Large intestine (tissue), 3 donors: ENCODE measurements around the gene DIP2B. TPM values are rescaled to one million over a fixed set of nuclear protein-coding genes. Genes with fewer than 3 reads are reported as not detected.

ENCODE experiments used
- DNase-seq, 2 donors: peaks; one replicate each; pipeline versions ENCODE4 v3.0.0 to v3.0.0-alpha.2; 2013
- H3K27ac ChIP-seq: one replicate; pipeline ENCODE4 v1.5.1; 2013; ENCODE audit warnings: low read length
- H3K27me3 ChIP-seq: 2 replicates; pipeline ENCODE4 v1.6.1; 2013; ENCODE audit warnings: low read length; ENCODE audit not compliant: control insufficient read depth, insufficient read depth
- H3K36me3 ChIP-seq: 2 replicates; pipeline ENCODE4 v1.6.1; 2013; ENCODE audit warnings: low read length; ENCODE audit not compliant: control insufficient read depth, insufficient read depth
- H3K4me1 ChIP-seq: one replicate; pipeline ENCODE4 v1.6.1; 2013; ENCODE audit warnings: low read length; ENCODE audit not compliant: control insufficient read depth, insufficient read depth
- H3K4me3 ChIP-seq: one replicate; pipeline ENCODE4 v1.5.1; 2013; ENCODE audit warnings: low read length
- H3K9me3 ChIP-seq: one replicate; pipeline ENCODE4 v1.6.1; 2013; ENCODE audit warnings: mild to moderate bottlenecking, low read depth, low read length, moderate library complexity; ENCODE audit not compliant: control insufficient read depth
- WGBS: methylation state at CpG from one replicate; pipeline ENCODE4 v1.1.5; 2013; ENCODE audit warnings: low lambda C conversion rate; ENCODE audit not compliant: insufficient coverage; 5-methylcytosine and 5-hydroxymethylcytosine counted together
- polyA plus RNA-seq: library from polyadenylated mRNA; unstranded; fragments of 120-200 nt; gene quantifications from one replicate; pipeline ENCODE4 v1.2.1, GENCODE V29; 2013

DIP2B gene
- polyA plus RNA-seq, 1 donor: 18.2 TPM

DNA sequence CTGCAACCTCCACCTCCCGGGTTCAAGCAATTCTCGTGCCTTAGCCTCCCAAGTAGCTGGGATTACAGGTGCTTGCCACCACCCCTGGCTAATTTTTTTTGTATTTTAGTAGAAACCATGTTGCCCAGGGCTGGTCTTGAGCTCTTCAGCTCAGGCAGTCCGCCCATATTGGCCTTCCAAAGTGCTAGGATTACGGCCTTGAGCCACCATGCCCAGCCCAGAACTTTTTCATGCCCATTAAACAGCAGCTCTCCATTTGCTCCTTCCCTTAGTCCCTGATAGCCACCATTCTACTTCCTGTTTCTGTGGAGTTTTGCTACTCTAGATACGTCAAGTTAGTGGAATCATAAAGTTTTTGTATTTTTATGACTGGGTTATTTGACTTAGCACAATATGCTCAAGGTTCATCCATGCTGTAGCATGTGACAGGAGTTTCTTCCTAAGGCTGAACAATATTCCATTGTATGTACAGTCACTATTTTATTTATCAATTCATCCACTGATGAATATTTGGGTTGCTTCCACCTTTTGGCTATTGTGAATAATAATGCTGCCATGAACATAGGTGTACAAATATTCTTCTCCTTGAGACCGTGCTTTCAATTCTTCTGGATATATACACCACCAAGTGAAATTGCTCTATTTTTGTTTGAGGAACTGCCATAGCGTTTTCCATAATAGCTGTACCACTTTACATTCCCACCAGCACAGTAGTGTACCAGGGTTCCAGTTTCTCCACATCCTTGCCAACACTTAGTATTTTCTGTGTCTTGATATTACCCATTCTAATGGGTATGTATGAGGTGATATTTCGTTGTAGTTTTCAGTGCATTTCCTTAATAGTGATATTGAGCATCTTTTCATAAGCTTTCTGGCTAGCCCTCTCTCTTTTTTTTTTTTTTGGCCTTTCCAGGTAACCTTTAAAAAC is 274.1 kb downstream of the DIP2B start:
- H3K36me3 ChIP-seq: peaks cover 18% of the 10 kb centered on the region
- no peaks in the 10 kb centered on the region for H3K9me3 ChIP-seq
- H3K27ac ChIP-seq: peak overlapping the region; percentile 95
- no peaks in the 10 kb centered on the region for H3K27me3 ChIP-seq
- H3K4me1 ChIP-seq: peaks cover 11% of the 10 kb centered on the region
- WGBS: 0% methylated on average over 1 of the region's 8 CpGs
- DNase-seq: peak; percentile 61 to 89
- no peak overlapping the region for H3K4me3 ChIP-seq

DNA sequence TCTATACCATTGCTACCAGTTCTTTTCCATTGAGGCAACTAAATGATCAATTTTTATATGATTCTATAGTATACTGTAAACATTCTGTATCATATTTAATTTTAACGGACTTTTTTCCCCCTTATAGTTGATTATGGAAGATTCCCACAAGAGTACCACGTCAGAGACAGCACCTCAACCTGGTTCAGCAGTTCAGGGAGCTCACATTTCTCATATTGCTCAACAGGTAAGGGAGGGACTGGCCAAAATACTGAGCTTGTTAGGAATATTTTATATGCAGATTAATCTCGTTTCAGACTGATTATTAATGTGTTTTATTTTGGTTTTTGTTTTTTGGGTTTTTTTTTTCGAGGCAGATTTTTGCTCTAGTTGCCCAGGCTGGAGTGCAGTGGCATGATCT is 275.2 kb downstream of the DIP2B start:
- Histone ChIP-seq H3K36me3 (peaks cover 18% of the 10 kb centered on the region), H3K4me1 (peaks cover 11% of the 10 kb centered on the region), H3K4me3 (no peak overlapping the region), H3K27me3 (no peaks in the 10 kb centered on the region), H3K27ac (peak overlapping the region; percentile 95), H3K9me3 (no peaks in the 10 kb centered on the region)
- 100% methylated on average over 2 of the region's 4 CpGs for WGBS
- no peak for DNase-seq

DNA sequence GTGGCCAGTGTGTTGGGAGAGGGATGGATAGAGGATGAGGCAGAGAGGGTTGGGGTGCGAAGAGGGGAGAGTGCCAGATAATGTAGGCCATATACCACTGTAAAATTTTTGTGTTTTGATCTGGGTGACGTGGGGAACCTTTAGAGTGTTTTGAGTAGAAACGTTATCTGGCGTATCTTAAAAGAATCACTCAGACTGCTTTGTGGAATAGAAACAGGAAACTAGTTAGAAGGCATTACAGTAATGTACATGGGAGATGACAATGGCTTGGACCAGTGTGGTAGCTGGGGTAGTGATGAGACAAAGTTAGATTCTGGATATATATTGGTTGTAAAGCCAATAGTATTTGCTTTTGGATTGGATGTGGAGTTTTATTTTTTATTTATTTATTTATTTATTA is 279.7 kb downstream of the DIP2B start:
- WGBS: 100% methylated on average over 3 of the region's 4 CpGs
- Histone ChIP-seq H3K36me3 (peaks cover 24% of the 10 kb centered on the region), H3K4me3 (no peak overlapping the region), H3K4me1 (peaks cover 1% of the 10 kb centered on the region), H3K27me3 (no peaks in the 10 kb centered on the region), H3K27ac (no peak overlapping the region), H3K9me3 (peaks cover 3% of the 10 kb centered on the region)
- no peak for DNase-seq

DNA sequence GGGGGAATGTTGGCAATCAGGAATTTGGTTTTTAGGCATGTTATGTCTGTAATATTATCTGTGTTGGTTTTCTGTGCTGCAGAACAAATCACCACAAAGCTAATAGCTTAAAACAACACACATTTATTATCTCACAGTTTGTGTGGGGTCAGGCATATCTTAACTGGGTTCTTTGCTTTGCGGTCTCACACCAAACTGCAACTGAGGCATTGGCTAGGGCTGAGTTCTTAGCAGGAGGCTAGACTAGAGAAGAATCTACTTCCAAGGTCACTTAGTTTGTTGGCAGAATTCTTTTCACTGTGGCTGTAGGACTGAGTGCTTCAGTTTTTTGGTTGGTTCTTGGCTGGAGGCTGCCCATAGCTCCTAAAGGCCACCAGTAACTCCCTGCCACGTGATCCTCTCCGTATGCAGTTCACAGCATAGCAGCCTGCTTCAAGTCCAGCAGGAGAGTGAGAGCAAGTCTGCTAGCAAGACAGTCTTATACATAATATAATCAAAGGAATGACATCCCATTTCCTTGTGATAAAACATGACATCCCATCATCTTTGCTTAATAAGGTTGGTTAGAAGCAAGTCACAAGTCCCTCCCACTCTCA is 280.7 kb downstream of the DIP2B start:
- no CpG with 5 or more reads among the region's 3 CpGs for WGBS

DNA sequence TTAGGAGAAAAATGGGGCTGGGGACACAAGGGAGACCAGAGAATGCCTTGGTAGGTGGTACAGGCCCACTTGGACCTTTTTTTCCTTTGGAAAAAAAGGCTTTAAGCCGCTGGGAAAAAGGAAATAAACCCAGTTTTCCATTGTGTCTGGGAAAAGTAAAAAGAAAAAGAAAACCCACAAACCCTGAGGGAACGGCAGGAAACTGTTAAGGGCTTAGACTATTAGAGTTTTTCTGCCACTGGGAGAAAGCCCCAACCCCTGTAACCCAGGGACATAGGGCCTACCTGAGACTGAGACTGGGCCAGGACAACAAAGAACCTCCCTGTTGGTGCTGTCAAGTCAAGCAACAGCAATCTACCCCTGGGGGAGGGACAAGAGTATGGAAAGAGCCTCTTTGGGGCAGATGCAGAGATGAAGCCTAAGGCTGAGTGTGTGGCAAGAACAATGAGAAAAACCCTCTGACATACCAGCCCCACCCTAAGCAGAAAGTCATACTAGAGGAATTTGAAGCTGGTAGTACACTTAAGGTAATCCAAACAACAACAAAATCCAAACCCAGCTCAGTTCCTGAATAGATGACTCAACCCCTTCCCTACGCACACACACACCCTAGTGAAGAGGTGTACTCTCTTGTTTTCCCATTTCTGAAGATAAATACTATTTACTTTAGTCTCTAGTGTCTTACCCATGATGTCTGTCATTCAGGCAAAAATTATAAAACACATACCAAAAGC is 281.9 kb downstream of the DIP2B start:
- Histone ChIP-seq H3K27me3 (no peaks in the 10 kb centered on the region), H3K4me3 (no peak overlapping the region), H3K27ac (no peak overlapping the region), H3K4me1 (no peaks in the 10 kb centered on the region), H3K36me3 (peaks cover 14% of the 10 kb centered on the region), H3K9me3 (peaks cover 3% of the 10 kb centered on the region)
- no peak for DNase-seq
- 80% methylated on average over 1 of the region's 3 CpGs for WGBS

More for the DNA sequence above, 280.7 kb downstream of the DIP2B start:
- peaks cover 3% of the 10 kb centered on the region for H3K9me3 ChIP-seq
- no peak for DNase-seq
- no peak overlapping the region for H3K27ac ChIP-seq
- H3K27me3 ChIP-seq: no peaks in the 10 kb centered on the region
- H3K36me3 ChIP-seq: peaks cover 20% of the 10 kb centered on the region
- no peaks in the 10 kb centered on the region for H3K4me1 ChIP-seq
- no peak overlapping the region for H3K4me3 ChIP-seq

DNA sequence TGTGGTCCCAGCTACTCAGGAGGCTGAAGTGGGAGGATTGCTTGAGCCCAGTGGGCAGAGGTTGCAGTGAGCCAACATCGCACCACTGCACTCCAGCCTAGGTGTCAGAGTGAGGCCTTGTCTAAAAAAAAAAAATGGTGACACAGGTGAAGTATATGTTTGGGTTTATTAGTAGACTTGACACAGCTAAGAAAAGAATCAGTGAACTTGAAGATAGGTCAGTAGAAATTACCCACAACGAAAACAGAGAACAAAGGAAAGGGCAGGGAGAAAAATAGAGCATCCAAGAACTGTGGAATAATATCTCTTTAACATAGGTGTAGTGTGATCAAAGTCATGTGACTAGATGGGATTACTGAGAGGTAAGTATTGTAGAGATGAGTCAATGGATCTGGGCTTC is 282.8 kb downstream of the DIP2B start:
- WGBS: 100% methylated on average over 1 of the region's 2 CpGs
- no peaks in the 10 kb centered on the region for H3K4me1 ChIP-seq
- H3K27me3 ChIP-seq: no peaks in the 10 kb centered on the region
- no peak for DNase-seq
- H3K27ac ChIP-seq: no peak overlapping the region
- peaks cover 10% of the 10 kb centered on the region for H3K36me3 ChIP-seq
- no peak overlapping the region for H3K4me3 ChIP-seq
- peaks cover 3% of the 10 kb centered on the region for H3K9me3 ChIP-seq

DNA sequence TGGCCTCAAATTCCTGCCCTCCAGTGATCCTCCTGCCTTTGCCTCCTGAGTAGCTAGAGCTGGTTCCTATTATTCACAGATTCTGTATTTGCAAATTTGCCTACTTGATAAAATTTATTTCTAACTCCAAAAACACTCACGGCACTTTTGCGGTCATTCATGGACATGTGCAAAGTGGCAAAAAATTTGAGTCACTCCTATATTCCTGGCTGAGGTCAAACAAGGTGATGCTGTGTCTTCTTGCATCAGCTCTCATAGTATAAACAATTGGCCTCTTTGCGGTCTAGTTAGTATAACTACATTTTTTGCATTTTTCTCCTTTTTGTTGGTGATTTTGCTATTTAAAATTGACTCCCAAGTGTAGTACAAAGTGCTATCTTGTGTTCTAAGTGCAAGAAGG is 283.8 kb downstream of the DIP2B start:
- H3K36me3 ChIP-seq: peaks cover 6% of the 10 kb centered on the region
- H3K9me3 ChIP-seq: peaks cover 3% of the 10 kb centered on the region
- no peak for DNase-seq
- no peaks in the 10 kb centered on the region for H3K4me1 ChIP-seq
- no CpG with 5 or more reads among the region's 3 CpGs for WGBS
- H3K4me3 ChIP-seq: no peak overlapping the region
- H3K27me3 ChIP-seq: no peaks in the 10 kb centered on the region
- H3K27ac ChIP-seq: no peak overlapping the region

DNA sequence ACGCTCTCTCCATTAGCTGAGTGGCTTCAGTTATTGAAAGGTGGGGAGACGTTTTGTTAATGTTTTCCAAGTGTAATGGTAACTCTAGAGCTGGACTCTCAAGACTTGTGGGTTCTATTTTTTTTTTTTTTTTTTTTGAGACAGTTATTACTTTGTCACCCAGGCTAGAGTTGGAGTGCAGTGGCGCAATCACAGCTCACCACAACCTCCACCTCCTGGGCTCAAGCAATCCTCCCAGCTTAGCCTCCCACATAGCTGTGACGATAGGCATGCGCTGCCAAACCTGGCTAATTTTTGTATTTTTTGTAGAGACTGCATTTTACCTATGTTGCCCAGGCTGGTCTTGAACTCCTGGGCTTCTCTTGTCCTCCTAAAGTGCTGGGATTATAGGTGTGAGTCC is 285.3 kb downstream of the DIP2B start:
- H3K27ac ChIP-seq: no peak overlapping the region
- no peak overlapping the region for H3K4me3 ChIP-seq
- no peaks in the 10 kb centered on the region for H3K4me1 ChIP-seq
- no CpG with 5 or more reads among the region's 5 CpGs for WGBS
- peaks cover 3% of the 10 kb centered on the region for H3K9me3 ChIP-seq
- no peaks in the 10 kb centered on the region for H3K27me3 ChIP-seq
- H3K36me3 ChIP-seq: peaks cover 6% of the 10 kb centered on the region
- DNase-seq: no peak
